Frontal cortex (tissue), 4 donors: ENCODE results near the gene FBXL19. TPM values are rescaled to one million over a fixed set of nuclear protein-coding genes. Genes with fewer than 3 reads are reported as not detected.
"Not testable (repeated sequence)": the region's sequence is repeated elsewhere in the genome, so short reads cannot be mapped to it uniquely, and the experiment has no call there.

Experiments used
- DNase-seq, 2 donors: peaks; one replicate each; pipeline ENCODE4 v3.0.0; 2012; ENCODE audit warnings: low spot score in 2 of 2
- FAIRE-seq: peaks from 2 replicates; lab custom pipeline; 2012; peaks lifted over from hg19 to GRCh38; lab: Jason Lieb, UNC
- total RNA-seq: library from RNA; depleted of rRNA; stranded (reverse); fragments of >200 nt; gene quantifications from one replicate; pipeline ENCODE4 v1.2.3, GENCODE V29; 2014
- donor health status: control.
- donor health status: control.
- donor health status: control.

Gene FBXL19, protein sequence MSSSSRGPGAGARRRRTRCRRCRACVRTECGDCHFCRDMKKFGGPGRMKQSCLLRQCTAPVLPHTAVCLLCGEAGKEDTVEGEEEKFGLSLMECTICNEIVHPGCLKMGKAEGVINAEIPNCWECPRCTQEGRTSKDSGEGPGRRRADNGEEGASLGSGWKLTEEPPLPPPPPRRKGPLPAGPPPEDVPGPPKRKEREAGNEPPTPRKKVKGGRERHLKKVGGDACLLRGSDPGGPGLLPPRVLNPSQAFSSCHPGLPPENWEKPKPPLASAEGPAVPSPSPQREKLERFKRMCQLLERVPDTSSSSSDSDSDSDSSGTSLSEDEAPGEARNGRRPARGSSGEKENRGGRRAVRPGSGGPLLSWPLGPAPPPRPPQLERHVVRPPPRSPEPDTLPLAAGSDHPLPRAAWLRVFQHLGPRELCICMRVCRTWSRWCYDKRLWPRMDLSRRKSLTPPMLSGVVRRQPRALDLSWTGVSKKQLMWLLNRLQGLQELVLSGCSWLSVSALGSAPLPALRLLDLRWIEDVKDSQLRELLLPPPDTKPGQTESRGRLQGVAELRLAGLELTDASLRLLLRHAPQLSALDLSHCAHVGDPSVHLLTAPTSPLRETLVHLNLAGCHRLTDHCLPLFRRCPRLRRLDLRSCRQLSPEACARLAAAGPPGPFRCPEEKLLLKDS
- total RNA-seq, result 66.4 TPM

DNA sequence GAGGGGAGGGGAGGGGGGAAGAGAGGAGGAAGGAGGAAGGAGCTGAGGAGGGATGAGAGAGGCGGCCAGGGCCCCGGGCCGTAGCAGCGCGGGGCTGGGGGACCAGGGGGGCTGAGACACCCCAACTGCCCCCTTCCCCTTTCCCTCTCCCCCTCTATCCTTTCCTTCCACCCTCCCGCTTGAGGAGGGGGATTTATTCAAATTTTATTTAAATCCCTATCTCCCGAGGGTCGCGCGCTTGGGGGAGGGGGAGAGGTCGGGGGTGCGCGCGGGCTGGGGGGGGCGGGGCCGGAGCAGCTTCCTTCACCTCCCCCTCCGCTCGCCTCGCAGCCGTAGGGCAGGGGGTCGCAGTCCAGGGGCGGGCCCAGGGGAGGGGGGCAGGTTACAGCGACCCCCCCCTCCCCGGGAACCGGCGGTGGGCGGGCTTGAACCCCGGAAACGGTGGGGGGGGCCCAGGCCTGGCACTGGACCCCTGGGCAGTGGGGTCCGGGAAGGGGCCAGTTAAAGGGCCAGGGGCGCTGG is at the start of gene FBXL19:
Gene FBXL19 (plus strand): TSS at position 19 of the 522 bp plus-strand sequence. CDS start 2,183 bp downstream, outside the sequence.
- FAIRE-seq (no peak), DNase-seq (peak in 1 of 2 donors; percentile 40)

DNA sequence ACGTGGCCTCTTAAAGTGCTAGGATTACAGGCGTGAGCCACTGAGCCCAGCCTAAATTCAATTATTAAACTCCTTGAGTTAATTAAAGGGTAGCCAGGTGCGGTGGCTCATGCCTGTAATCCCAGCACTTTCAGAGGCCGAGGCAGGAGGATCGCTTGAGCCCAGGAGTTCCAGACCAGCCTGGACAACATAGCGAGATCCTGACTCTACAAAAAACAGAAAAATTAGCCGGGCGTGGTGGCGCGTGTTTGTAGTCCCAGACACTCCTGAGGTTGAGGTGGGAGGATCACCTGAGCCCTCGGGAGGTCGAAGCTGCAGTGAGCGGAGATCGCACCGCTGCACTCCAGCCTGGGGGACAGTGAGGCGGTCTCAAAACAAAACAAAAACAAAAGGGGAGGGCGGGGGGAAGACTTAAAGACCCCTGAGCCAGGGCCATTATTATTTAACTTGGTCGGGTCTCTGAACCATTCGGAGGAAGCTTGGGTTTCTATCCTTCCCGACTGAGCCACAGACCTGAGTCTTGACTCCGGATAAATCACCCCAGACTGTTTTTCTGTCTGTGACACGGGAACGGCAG is 49.0 kb upstream of the FBXL19 start:
- DNase-seq (no peak), FAIRE-seq (no peak)

DNA sequence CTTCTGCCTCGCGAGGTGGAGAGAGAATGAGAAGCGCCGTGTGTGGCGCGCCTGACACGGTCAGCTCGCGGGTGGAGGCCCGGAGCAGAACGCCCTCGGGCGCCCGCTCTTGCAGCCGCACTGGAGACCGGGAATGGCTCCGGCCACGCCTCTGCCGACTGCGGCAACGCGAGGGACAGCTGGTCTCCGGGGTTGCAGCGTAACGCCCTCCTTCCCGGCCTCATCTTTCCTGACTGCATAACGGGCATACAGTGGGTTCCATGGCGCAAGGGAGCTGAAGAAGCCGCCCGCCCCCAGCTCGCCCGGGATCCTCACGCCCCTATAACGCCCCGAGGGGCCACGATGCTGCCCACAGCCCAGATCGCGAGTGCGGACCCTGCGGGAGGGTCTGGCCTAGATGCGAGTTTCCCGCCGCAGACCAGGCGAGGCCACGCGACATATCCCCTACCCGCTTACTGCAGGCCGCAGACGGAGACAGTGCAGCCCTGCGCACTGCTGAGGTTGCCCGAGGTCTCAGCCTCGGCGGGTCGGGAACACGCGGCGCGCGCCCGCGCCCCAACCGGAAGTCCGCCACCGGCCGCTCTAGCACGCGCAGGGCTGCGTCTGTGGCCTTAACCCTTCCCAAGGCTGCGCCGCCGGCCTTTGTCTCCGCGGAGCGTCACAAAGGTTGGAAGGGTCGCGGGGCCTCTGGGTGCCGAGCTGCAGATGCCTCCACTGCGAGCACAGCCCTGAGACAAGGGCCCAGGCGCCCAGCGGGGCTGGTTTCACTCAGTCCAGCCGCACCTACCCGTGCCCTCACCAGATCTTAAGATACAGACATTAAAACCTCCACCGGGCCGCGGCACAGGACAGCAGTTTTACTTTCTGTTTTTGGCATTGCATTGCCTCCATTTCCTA is 48.3 kb upstream of the FBXL19 start:
- FAIRE-seq, result no peak
- peak; percentile 88 to 92 for DNase-seq

- FAIRE-seq, result no peak
- no peak for DNase-seq
Measured at GRCh38 chr16:30875871-30876801, 47.2 kb upstream of the FBXL19 start.

DNA sequence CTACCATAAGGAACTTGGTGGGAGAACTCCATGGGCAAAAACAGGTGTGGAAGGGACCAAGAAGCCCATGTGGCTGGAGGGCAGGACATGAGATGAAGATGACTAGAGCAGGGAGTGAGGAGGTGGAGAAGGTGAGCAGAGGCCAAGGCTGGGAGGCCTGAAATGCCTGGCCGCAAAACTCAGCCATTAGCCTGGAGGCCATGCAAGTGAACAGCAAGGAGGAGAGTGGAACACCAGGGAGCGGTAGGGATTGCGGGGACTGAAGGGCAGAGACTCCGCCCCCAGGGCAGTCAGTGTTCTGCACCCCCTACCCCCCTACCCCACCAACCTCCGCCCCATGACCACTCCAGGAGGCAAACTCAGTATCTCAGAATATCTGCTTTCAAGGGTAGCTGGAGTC is 46.5 kb upstream of the FBXL19 start:
- FAIRE-seq, result no peak
- DNase-seq, result no peak

GRCh38 chr16:30882429-30883310 is 40.7 kb upstream of the FBXL19 start:
- no peak for FAIRE-seq

DNA sequence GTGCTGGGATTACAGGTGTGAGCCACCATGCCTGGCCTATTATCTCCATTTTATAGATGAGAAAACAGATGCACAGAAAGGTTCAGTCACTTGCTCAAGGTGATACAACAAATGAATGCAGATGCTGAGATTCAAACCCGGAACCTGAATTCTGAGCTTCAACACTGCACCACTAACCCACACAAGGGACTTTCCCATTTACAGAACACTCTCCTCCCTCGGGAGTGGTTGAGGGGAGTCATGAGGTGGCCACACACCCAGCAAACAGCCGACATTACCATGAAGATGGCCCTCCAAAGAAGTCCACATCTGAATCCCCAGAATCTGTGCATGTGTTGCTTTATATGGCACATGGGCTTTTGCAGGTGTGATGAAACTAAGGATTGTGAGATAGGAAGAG is 38.6 kb upstream of the FBXL19 start:
- FAIRE-seq (no peak), DNase-seq (no peak)

More at GRCh38 chr16:30882429-30883310, 40.7 kb upstream of the FBXL19 start:
- no peak for DNase-seq

GRCh38 chr16:30885196-30885595 is 38.2 kb upstream of the FBXL19 start:
- no peak for FAIRE-seq
- DNase-seq, result no peak

- no peak for DNase-seq
- no peak for FAIRE-seq
Measured at GRCh38 chr16:30886145-30886544, 37.2 kb upstream of the FBXL19 start.

GRCh38 chr16:30887927-30888326 is 35.4 kb upstream of the FBXL19 start:
- FAIRE-seq (no peak), DNase-seq (no peak)

DNA sequence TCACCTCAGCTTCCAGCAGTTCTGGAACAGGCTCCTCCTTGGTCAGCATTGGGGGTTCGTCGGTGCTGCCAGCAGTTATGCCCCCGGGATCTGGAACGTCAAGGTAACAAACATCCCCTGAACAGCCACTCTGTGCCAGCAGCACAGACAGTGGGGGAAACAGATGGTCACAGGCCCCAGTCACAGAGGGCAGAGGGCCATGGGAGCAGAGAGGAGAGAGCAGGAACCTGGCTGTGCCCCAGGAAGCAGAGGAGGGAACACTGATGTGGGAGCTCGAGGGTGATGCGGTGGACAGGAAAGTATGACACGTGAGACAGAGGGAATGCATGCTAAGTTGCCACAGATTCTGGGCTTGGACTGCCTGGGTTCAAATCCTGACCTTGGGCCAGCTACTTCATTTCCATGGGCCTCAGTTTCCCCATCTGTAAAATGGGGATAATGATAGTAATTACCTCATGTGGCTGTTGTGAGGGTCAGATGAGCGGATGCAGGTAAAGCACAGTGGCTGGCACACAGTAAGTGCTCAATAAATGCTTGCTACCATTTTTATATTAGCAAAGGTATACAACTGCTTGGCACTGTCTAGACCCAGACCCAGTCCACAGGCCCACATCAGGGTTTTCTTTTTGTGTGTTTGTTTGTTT is 34.4 kb upstream of the FBXL19 start:
- no peak for DNase-seq
- FAIRE-seq, result no peak

GRCh38 chr16:30889721-30890120 is 33.7 kb upstream of the FBXL19 start:
- FAIRE-seq (no peak), DNase-seq (no peak)

- FAIRE-seq, result not testable (repeated sequence)
Measured at GRCh38 chr16:30891043-30891823, 32.1 kb upstream of the FBXL19 start.

GRCh38 chr16:30892670-30893416 is 30.5 kb upstream of the FBXL19 start:
- DNase-seq, result no peak

More at GRCh38 chr16:30891043-30891823, 32.1 kb upstream of the FBXL19 start:
- not testable (repeated sequence) for DNase-seq

DNA sequence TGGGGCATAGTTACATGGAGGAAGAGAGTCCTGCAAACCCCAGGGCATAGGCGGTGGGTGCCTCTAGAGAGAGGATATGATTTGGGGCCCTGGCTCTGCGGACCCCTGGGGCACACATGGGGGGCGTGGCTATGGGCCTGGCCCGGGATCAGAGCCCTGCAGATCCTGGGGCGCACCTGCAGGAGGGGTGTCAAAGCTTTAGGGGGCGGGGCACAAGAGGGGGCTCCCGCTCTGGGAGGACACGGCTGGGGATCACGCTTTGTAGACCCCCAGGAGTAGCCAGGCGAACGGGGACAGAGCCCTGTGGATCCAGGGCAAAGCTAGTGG is 30.0 kb upstream of the FBXL19 start:
- FAIRE-seq, result no peak
- DNase-seq, result no peak

More at GRCh38 chr16:30892670-30893416, 30.5 kb upstream of the FBXL19 start:
- FAIRE-seq, result no peak
